ENCODE results near the gene PMFBP1. TPM values are rescaled to one million over a fixed set of nuclear protein-coding genes. Genes with fewer than 3 reads are reported as not detected.

The PMFBP1 gene
- total RNA-seq, 1 experiment from 2014 or later: 5.6 TPM

- no peaks in the 10 kb centered on the region for H4K20me1 ChIP-seq (ENCODE audit: insufficient read depth)
- H3K4me3 ChIP-seq (replicated peaks in 1 of 2; ENCODE audit: low read depth in 1 of 2, low read length in 2 of 2): no peak overlapping the region
- DNase-seq (ENCODE audit: low read depth, low spot score): no peak
- no peaks in the 10 kb centered on the region for H3K36me3 ChIP-seq (ENCODE audit: control insufficient read depth in 1 of 2, insufficient read depth in 2 of 2, low read length in 2 of 2)
- no peaks in the 10 kb centered on the region for H3K9me3 ChIP-seq (ENCODE audit: control insufficient read depth in 1 of 2, insufficient read depth in 1 of 2, low read depth in 1 of 2, low read length in 2 of 2)
- H3K9me2 ChIP-seq (ENCODE audit: insufficient read depth): no peaks in the 10 kb centered on the region
- intact Hi-C loops (cut with micrococcal nuclease): no loop called here
- H3K9ac ChIP-seq (ENCODE audit: low read length): no peak overlapping the region
- RAD21 ChIA-PET (ENCODE audit: low non-redundant PET in 1 of 2, low total read pairs in 2 of 2, uncharacterized antibody in 2 of 2, unreplicated experiment in 2 of 2): no interaction called here
- no peak overlapping the region for H2AFZ ChIP-seq (ENCODE audit: low read depth, low read length, poor library complexity, severe bottlenecking)
- ATAC-seq: no peak
- CTCF ChIA-PET: no interaction called here
- no peaks in the 10 kb centered on the region for H3K27me3 ChIP-seq (ENCODE audit: insufficient read depth, low read length)
- POLR2A ChIA-PET: no interaction called here
- no peaks in the 10 kb centered on the region for H3K4me1 ChIP-seq (ENCODE audit: control insufficient read depth in 1 of 2, insufficient read depth in 2 of 2, low read length in 2 of 2)
- H3K4me2 ChIP-seq (ENCODE audit: low read length): no peak overlapping the region
- H3K79me2 ChIP-seq (ENCODE audit: insufficient read depth, low read length): no peaks in the 10 kb centered on the region
- TF ChIP-seq MAX (IDR thresholded peaks at IDR 0.05) (no peak), JUND (IDR thresholded peaks at IDR 0.05) (no peak), RAD21 (IDR thresholded peaks at IDR 0.05; ENCODE audit: low read depth) (no peak), FOSL1 (IDR thresholded peaks at IDR 0.05; ENCODE audit: low read depth) (no peak), ZBTB33 (IDR thresholded peaks at IDR 0.05; ENCODE audit: extremely low read depth, insufficient replicate concordance, low read length) (no peak), CBX3 (IDR thresholded peaks at IDR 0.05; ENCODE audit: low read depth) (no peak), TCF7L2 (IDR thresholded peaks at IDR 0.05; ENCODE audit: borderline replicate concordance, extremely low read depth, insufficient read depth, insufficient read length) (no peak), ZNF274 (IDR thresholded peaks at IDR 0.05; ENCODE audit: low read depth, low read length) (no peak), ELF1 (IDR thresholded peaks at IDR 0.05; ENCODE audit: borderline replicate concordance, low read depth) (no peak), POLR2AphosphoS5 (IDR thresholded peaks at IDR 0.05; ENCODE audit: low read depth, low read length) (no peak), POLR2A (IDR thresholded peaks at IDR 0.05; ENCODE audit: borderline replicate concordance, extremely low read depth, insufficient read depth, insufficient read length) (no peak), SP1 (IDR thresholded peaks at IDR 0.05; ENCODE audit: low read depth) (no peak)
- no peak overlapping the region for H3K27ac ChIP-seq (ENCODE audit: low read depth, low read length)
- no TSS peak for BruUV-seq (replicated peaks)
Measured at GRCh38 chr16:72211110-72211509, 39.2 kb upstream of the PMFBP1 start.

All from HCT116 (cell line).